SK-N-MC (cell line): Measurements from ENCODE around the gene BRINP1.

Experiments
- DNase-seq: peaks from one replicate; pipeline ENCODE4 v3.0.0-alpha.2; 2011; ENCODE audit warnings: low read depth, low spot score
- H3K27ac ChIP-seq: fragments of 200-600 bp; sonication (generic); 2 replicates; pipeline ENCODE4 v1.5.1; 2016; ENCODE audit warnings: mixed run types
- H3K36me3 ChIP-seq: fragments of 200-600 bp; sonication (generic); 2 replicates; pipeline ENCODE4 v1.6.1; 2017; ENCODE audit warnings: antibody characterized with exemption, low read length, mixed read lengths; ENCODE audit not compliant: insufficient read depth
- H3K4me3 ChIP-seq: fragments of 200-600 bp; sonication (generic); 2 replicates; pipeline ENCODE4 v1.5.1; 2016
- H3K9ac ChIP-seq: fragments of 200-600 bp; sonication (generic); 2 replicates; pipeline ENCODE4 v1.8.0; 2017; ENCODE audit warnings: mixed run types, mixed read lengths; ENCODE audit not compliant: insufficient read length
- H3K9me3 ChIP-seq: fragments of 200-600 bp; sonication (generic); 2 replicates; pipeline ENCODE4 v1.6.1; 2017; ENCODE audit warnings: low read depth, mild to moderate bottlenecking, antibody characterized with exemption, low read length, moderate library complexity, mixed read lengths
- EZH2 ChIP-seq: fragments of 200-600 bp; sonication (generic); IDR thresholded peaks from one replicate; pipeline ENCODE4 v1.6.1; 2017; ENCODE audit warnings: antibody characterized with exemption
- FOXP2 ChIP-seq: optimal IDR thresholded peaks from 2 replicates; pipeline ENCODE3; 2011; ENCODE audit warnings: mild to moderate bottlenecking, moderate library complexity; ENCODE audit not compliant: insufficient read depth; ENCODE audit errors: extremely low read length, control extremely low read depth
- POLR2AphosphoS5 ChIP-seq: IDR thresholded peaks from 2 replicates; pipeline ENCODE4 v1.6.1; 2012; ENCODE audit warnings: mild to moderate bottlenecking, low read depth, low read length, borderline replicate concordance

BRINP1 gene

GRCh38 chr9:119273984-119274665 lies 95.1 kb downstream of the BRINP1 start:
- Histone ChIP-seq H3K36me3 (no peaks in the 10 kb centered on the region), H3K9me3 (no peaks in the 10 kb centered on the region), H3K27ac (no peak overlapping the region), H3K4me3 (no peak overlapping the region), H3K9ac (no peak overlapping the region)
- DNase-seq, result no peak
- TF ChIP-seq EZH2, result no peak
- TF ChIP-seq FOXP2, result no peak
- TF ChIP-seq POLR2AphosphoS5, result no peak

- no peak for DNase-seq
- Histone ChIP-seq H3K27ac (no peak overlapping the region), H3K9me3 (no peaks in the 10 kb centered on the region)
These were observed 95.8 kb downstream of the BRINP1 start for GRCh38 chr9:119273325-119273904.

GRCh38 chr9:119272500-119273211 lies 96.6 kb downstream of the BRINP1 start:
- no peaks in the 10 kb centered on the region for H3K9me3 ChIP-seq
- TF ChIP-seq POLR2AphosphoS5 (no peak), FOXP2 (no peak), EZH2 (no peak)
- no peaks in the 10 kb centered on the region for H3K36me3 ChIP-seq
- DNase-seq, result no peak
- no peak overlapping the region for H3K9ac ChIP-seq
- no peak overlapping the region for H3K27ac ChIP-seq
- no peak overlapping the region for H3K4me3 ChIP-seq

More at GRCh38 chr9:119273325-119273904, 95.8 kb downstream of the BRINP1 start:
- TF ChIP-seq POLR2AphosphoS5 (no peak), EZH2 (no peak), FOXP2 (no peak)
- Histone ChIP-seq H3K9ac (no peak overlapping the region), H3K36me3 (no peaks in the 10 kb centered on the region), H3K4me3 (no peak overlapping the region)

- no peak for DNase-seq
These were observed 100.2 kb downstream of the BRINP1 start for GRCh38 chr9:119268985-119269384.

GRCh38 chr9:119264165-119264564 lies 105.1 kb downstream of the BRINP1 start:
- no peaks in the 10 kb centered on the region for H3K36me3 ChIP-seq
- no peak overlapping the region for H3K9ac ChIP-seq
- no peak for TF ChIP-seq POLR2AphosphoS5
- no peak for DNase-seq
- H3K27ac ChIP-seq, result no peak overlapping the region
- H3K4me3 ChIP-seq, result no peak overlapping the region
- H3K9me3 ChIP-seq, result no peaks in the 10 kb centered on the region

More at GRCh38 chr9:119268985-119269384, 100.2 kb downstream of the BRINP1 start:
- Histone ChIP-seq H3K9ac (no peak overlapping the region), H3K4me3 (no peak overlapping the region), H3K27ac (no peak overlapping the region), H3K36me3 (no peaks in the 10 kb centered on the region), H3K9me3 (no peaks in the 10 kb centered on the region)
- TF ChIP-seq EZH2 (no peak), POLR2AphosphoS5 (no peak), FOXP2 (no peak)

- Histone ChIP-seq H3K36me3 (no peaks in the 10 kb centered on the region), H3K27ac (no peak overlapping the region), H3K4me3 (no peak overlapping the region), H3K9me3 (no peaks in the 10 kb centered on the region), H3K9ac (no peak overlapping the region)
- TF ChIP-seq EZH2 (no peak), FOXP2 (no peak), POLR2AphosphoS5 (no peak)
- no peak for DNase-seq
These were observed 111.6 kb downstream of the BRINP1 start for GRCh38 chr9:119257592-119257991.

- H3K27ac ChIP-seq, result no peak overlapping the region
- no peaks in the 10 kb centered on the region for H3K9me3 ChIP-seq
- no peaks in the 10 kb centered on the region for H3K36me3 ChIP-seq
- DNase-seq, result no peak
- H3K9ac ChIP-seq, result no peak overlapping the region
- no peak for TF ChIP-seq FOXP2
- no peak for TF ChIP-seq POLR2AphosphoS5
- TF ChIP-seq EZH2, result no peak
- H3K4me3 ChIP-seq, result no peak overlapping the region
These were observed 114.1 kb downstream of the BRINP1 start for GRCh38 chr9:119255116-119255515.

- no peaks in the 10 kb centered on the region for H3K9me3 ChIP-seq
- no peak overlapping the region for H3K27ac ChIP-seq
- no peaks in the 10 kb centered on the region for H3K36me3 ChIP-seq
- H3K4me3 ChIP-seq, result no peak overlapping the region
- no peak for TF ChIP-seq EZH2
- no peak for TF ChIP-seq FOXP2
- TF ChIP-seq POLR2AphosphoS5, result no peak
- H3K9ac ChIP-seq, result no peak overlapping the region
- DNase-seq, result no peak
These were observed 116.5 kb downstream of the BRINP1 start for GRCh38 chr9:119252671-119253299.

- Histone ChIP-seq H3K36me3 (no peaks in the 10 kb centered on the region), H3K4me3 (no peak overlapping the region), H3K9ac (no peak overlapping the region), H3K9me3 (no peaks in the 10 kb centered on the region), H3K27ac (no peak overlapping the region)
- TF ChIP-seq EZH2, result no peak
- no peak for TF ChIP-seq FOXP2
- TF ChIP-seq POLR2AphosphoS5, result no peak
- DNase-seq, result no peak
These were observed 117.3 kb downstream of the BRINP1 start for GRCh38 chr9:119251936-119252335.
